Measurements from ENCODE around the gene OTOP3.

Gene OTOP3

GRCh38 chr17:74922694-74923537, 12.8 kb upstream of the OTOP3 start, which contains the start of gene USH1G:
USH1G (minus strand) TSS chr17:74923255; CDS start chr17:74923073, 182 bp downstream.
- H3K4me3 ChIP-seq (ENCODE audit: low read depth, low read length), result peak within 1 kb of the TSS; percentile 60
- TF ChIP-seq, protein P1, sequence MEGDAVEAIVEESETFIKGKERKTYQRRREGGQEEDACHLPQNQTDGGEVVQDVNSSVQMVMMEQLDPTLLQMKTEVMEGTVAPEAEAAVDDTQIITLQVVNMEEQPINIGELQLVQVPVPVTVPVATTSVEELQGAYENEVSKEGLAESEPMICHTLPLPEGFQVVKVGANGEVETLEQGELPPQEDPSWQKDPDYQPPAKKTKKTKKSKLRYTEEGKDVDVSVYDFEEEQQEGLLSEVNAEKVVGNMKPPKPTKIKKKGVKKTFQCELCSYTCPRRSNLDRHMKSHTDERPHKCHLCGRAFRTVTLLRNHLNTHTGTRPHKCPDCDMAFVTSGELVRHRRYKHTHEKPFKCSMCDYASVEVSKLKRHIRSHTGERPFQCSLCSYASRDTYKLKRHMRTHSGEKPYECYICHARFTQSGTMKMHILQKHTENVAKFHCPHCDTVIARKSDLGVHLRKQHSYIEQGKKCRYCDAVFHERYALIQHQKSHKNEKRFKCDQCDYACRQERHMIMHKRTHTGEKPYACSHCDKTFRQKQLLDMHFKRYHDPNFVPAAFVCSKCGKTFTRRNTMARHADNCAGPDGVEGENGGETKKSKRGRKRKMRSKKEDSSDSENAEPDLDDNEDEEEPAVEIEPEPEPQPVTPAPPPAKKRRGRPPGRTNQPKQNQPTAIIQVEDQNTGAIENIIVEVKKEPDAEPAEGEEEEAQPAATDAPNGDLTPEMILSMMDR (IDR thresholded peaks at IDR 0.05; ENCODE audit: low read depth, low read length), result no peak
- H3K9me3 ChIP-seq (ENCODE audit: severe bottlenecking), result no peaks in the 10 kb centered on the region
- DNase-seq, result peak; percentile 50
- peaks cover 23% of the 10 kb centered on the region for H3K27me3 ChIP-seq (ENCODE audit: insufficient read depth, low read depth, severe bottlenecking)
- H3K36me3 ChIP-seq, result no peaks in the 10 kb centered on the region
- H3K27ac ChIP-seq, result no peak within 1 kb of the TSS

DNA sequence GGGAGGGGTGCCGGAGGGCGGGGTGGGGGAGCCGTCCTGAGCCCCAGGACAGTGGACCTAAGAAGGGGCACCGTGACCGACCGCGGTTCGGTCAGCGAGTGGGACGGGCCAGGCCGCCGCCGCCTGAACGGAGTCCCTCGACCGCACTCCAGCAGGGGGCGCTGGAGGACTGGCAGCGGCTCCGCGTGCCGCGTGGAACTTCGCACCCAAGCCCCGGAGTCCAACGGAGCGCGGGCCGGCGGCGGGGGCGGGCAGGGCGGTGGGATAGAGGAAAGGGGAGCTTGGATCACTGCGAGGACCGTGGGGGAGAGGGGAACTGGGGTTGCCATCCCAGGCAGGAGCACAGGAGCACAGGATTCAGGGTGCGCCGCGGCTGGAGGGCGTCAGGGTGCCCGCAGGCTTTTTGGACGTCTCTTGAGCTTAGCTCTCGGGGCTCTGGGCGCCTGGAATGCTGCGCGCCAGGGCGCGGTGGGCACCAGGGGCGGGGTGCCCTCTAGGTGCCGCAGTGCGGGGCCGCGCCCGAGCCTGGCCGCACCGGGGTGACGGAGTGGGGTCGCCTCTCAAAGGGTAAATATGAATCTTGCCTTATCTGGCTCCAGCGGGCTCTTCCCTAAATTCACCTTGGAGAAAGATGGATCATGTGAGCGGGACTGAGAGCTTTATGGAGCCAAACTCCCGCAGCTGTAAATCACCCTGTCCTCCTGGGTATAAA, 12.0 kb upstream of the OTOP3 start:
- Histone ChIP-seq H3K27ac (no peak overlapping the region), H3K9me3 (ENCODE audit: severe bottlenecking) (no peaks in the 10 kb centered on the region), H3K36me3 (no peaks in the 10 kb centered on the region), H3K4me3 (ENCODE audit: low read depth, low read length) (peak overlapping the region; percentile 60), H3K27me3 (ENCODE audit: insufficient read depth, low read depth, severe bottlenecking) (peaks cover 23% of the 10 kb centered on the region)
- DNase-seq, result peak; percentile 84
- TF ChIP-seq, protein P1 (IDR thresholded peaks at IDR 0.05; ENCODE audit: low read depth, low read length), result peak; percentile 94

- DNase-seq, result no peak
- peaks cover 23% of the 10 kb centered on the region for H3K27me3 ChIP-seq (ENCODE audit: insufficient read depth, low read depth, severe bottlenecking)
- H3K4me3 ChIP-seq (ENCODE audit: low read depth, low read length), result peak within 1 kb of the TSS; percentile 60
Measured at GRCh38 chr17:74924250-74924948, 11.3 kb upstream of the OTOP3 start, which contains the start of gene OTOP2. OTOP2 (plus strand) TSS chr17:74924273; CDS start chr17:74924633, 360 bp downstream.

GRCh38 chr17:74925242-74925641, 10.5 kb upstream of the OTOP3 start:
- TF ChIP-seq, protein P1 (IDR thresholded peaks at IDR 0.05; ENCODE audit: low read depth, low read length), result no peak
- DNase-seq, result no peak
- Histone ChIP-seq H3K27ac (no peak overlapping the region), H3K36me3 (no peaks in the 10 kb centered on the region), H3K4me3 (ENCODE audit: low read depth, low read length) (no peak overlapping the region), H3K9me3 (ENCODE audit: severe bottlenecking) (no peaks in the 10 kb centered on the region), H3K27me3 (ENCODE audit: insufficient read depth, low read depth, severe bottlenecking) (peaks cover 23% of the 10 kb centered on the region)

More at GRCh38 chr17:74924250-74924948, 11.3 kb upstream of the OTOP3 start, which contains the start of gene OTOP2:
- no peak within 1 kb of the TSS for H3K27ac ChIP-seq
- no peaks in the 10 kb centered on the region for H3K9me3 ChIP-seq (ENCODE audit: severe bottlenecking)
- no peaks in the 10 kb centered on the region for H3K36me3 ChIP-seq
- TF ChIP-seq, protein P1 (IDR thresholded peaks at IDR 0.05; ENCODE audit: low read depth, low read length), result no peak

DNA sequence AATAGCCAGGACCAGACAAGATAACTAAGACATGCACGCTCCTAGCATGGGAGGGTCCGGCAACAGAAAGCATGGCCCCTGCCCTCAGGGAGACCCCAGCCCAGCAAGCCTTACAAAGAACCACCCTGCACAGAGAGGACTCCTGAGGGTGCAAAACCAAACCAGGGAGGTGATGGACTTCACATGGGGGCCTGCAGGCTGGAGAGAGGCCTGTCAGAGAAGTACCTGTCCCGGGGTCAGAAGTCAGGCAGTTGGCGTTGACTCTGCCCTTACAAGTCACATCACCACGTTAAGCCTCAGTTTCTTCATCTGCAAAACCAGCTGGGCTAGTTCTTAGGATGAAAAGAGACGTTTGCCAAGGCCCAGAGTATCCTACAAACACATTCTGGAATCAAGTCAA, 6.9 kb upstream of the OTOP3 start:
- no peak for DNase-seq
- Histone ChIP-seq H3K27ac (no peak overlapping the region), H3K9me3 (ENCODE audit: severe bottlenecking) (no peaks in the 10 kb centered on the region), H3K27me3 (ENCODE audit: insufficient read depth, low read depth, severe bottlenecking) (peaks cover 17% of the 10 kb centered on the region), H3K4me3 (ENCODE audit: low read depth, low read length) (no peak overlapping the region), H3K36me3 (no peaks in the 10 kb centered on the region)
- TF ChIP-seq, protein P1 (IDR thresholded peaks at IDR 0.05; ENCODE audit: low read depth, low read length), result no peak
